Neural cell (in vitro differentiated cells): ENCODE measurements around the gene KIF20B. TPM values are rescaled to one million over a fixed set of nuclear protein-coding genes. Genes with fewer than 3 reads are reported as not detected.

Experiments used
- H2AFZ ChIP-seq: fragments of 200-600, 300-800 bp; sonication (generic), shearing (Covaris generic); 2 replicates; pipeline ENCODE4 v1.6.0; 2014; ENCODE audit warnings: low read depth, mild to moderate bottlenecking, antibody characterized with exemption, low read length, moderate library complexity
- H3F3A ChIP-seq: fragments of 200-600 bp; shearing (Covaris generic); 2 replicates; pipeline ENCODE4 v1.6.1; 2016; ENCODE audit warnings: mild to moderate bottlenecking, moderate library complexity, mixed read lengths, antibody characterized with exemption, low read length; ENCODE audit not compliant: insufficient read depth, poor library complexity, severe bottlenecking
- H3K27ac ChIP-seq: fragments of 200-600, 300-800 bp; sonication (generic), shearing (Covaris generic); 2 replicates; pipeline ENCODE4 v1.5.1; 2014; ENCODE audit warnings: mild to moderate bottlenecking, low read length, moderate library complexity
- H3K27me3 ChIP-seq: fragments of 300-800, 200-600 bp; sonication (generic), shearing (Covaris generic); 2 replicates; pipeline ENCODE4 v1.6.0; 2014; ENCODE audit warnings: mild to moderate bottlenecking, low read depth, low read length, moderate library complexity; ENCODE audit not compliant: insufficient read depth
- H3K36me3 ChIP-seq: fragments of 300-800, 200-600 bp; sonication (generic), shearing (Covaris generic); 2 replicates; pipeline ENCODE4 v1.5.1; 2014; ENCODE audit warnings: mild to moderate bottlenecking, antibody characterized with exemption, low read length, moderate library complexity; ENCODE audit not compliant: insufficient read depth
- H3K4me2 ChIP-seq: fragments of 300-800, 200-600 bp; sonication (generic), shearing (Covaris generic); 2 replicates; pipeline ENCODE4 v1.6.0; 2014; ENCODE audit warnings: mild to moderate bottlenecking, low read length
- H3K4me3 ChIP-seq: fragments of 300-800, 200-600 bp; sonication (generic), shearing (Covaris generic); 2 replicates; pipeline ENCODE4 v1.5.1; 2014; ENCODE audit warnings: mild to moderate bottlenecking, low read length, moderate library complexity
- H3K79me2 ChIP-seq: fragments of 200-600 bp; shearing (Covaris generic); replicated peaks from 2 replicates; pipeline ENCODE4 v1.6.0; 2014; ENCODE audit warnings: mild to moderate bottlenecking, low read length, moderate library complexity; ENCODE audit not compliant: insufficient read depth
- H3K9ac ChIP-seq: fragments of 300-800, 200-600 bp; sonication (generic), shearing (Covaris generic); 2 replicates; pipeline ENCODE4 v1.6.1; 2016; ENCODE audit warnings: mild to moderate bottlenecking, low read length, mixed read lengths
- H3K9me2 ChIP-seq: fragments of 200-600 bp; shearing (Covaris generic); 2 replicates; pipeline ENCODE4 v1.6.1; 2016; ENCODE audit warnings: mild to moderate bottlenecking, low read length, mixed read lengths; ENCODE audit not compliant: insufficient read depth
- H3K9me3 ChIP-seq: fragments of 200-600, 300-800 bp; sonication (generic), shearing (Covaris generic); 2 replicates; pipeline ENCODE4 v1.6.1; 2016; ENCODE audit warnings: mild to moderate bottlenecking, mixed run types, low read length, moderate library complexity, mixed read lengths
- H4K20me1 ChIP-seq: fragments of 200-600 bp; shearing (Covaris generic); 2 replicates; pipeline ENCODE4 v1.6.1; 2016; ENCODE audit warnings: mild to moderate bottlenecking, mixed run types; ENCODE audit not compliant: insufficient read depth
- EP300 ChIP-seq: fragments of 450-650 bp; conservative IDR thresholded peaks from 2 replicates; pipeline ENCODE4 v1.6.1; 2014; ENCODE audit warnings: antibody characterized with exemption, mild to moderate bottlenecking, moderate library complexity; ENCODE audit not compliant: poor library complexity, severe bottlenecking
- EZH2 ChIP-seq: fragments of 200-600, 300-800 bp; shearing (Covaris generic), sonication (generic); IDR thresholded peaks from 2 replicates; pipeline ENCODE4 v1.6.1; 2014; ENCODE audit warnings: antibody characterized with exemption, low read length, borderline replicate concordance, mild to moderate bottlenecking; ENCODE audit not compliant: insufficient read depth, poor library complexity, severe bottlenecking
- MXI1 ChIP-seq: fragments of 450-650 bp; conservative IDR thresholded peaks from 2 replicates; pipeline ENCODE4 v1.6.1; 2014; ENCODE audit warnings: antibody characterized with exemption, mild to moderate bottlenecking; ENCODE audit not compliant: poor library complexity, severe bottlenecking
- POLR2AphosphoS5 ChIP-seq: IDR thresholded peaks from 2 replicates; pipeline ENCODE4 v1.6.1; 2012
- RAD21 ChIP-seq: fragments of 450-650 bp; conservative IDR thresholded peaks from 2 replicates; pipeline ENCODE4 v1.6.1; 2014; ENCODE audit warnings: antibody characterized with exemption, mild to moderate bottlenecking, moderate library complexity
- TAF1 ChIP-seq: IDR thresholded peaks from 2 replicates; pipeline ENCODE4 v1.6.1; 2012; ENCODE audit warnings: low read depth
- polyA plus RNA-seq: library from polyadenylated mRNA; depleted of rRNA; stranded (reverse); fragments of >200 nt; gene quantifications from 2 replicates; pipeline ENCODE4 v1.2.3, GENCODE V29; 2014
- TF ChIP-seq, protein P1 (sequence below): fragments of 450-650 bp; IDR thresholded peaks from 2 replicates; pipeline ENCODE4 v1.5.1; 2014; ENCODE audit warnings: antibody characterized with exemption, mild to moderate bottlenecking, moderate library complexity; ENCODE audit not compliant: poor library complexity, severe bottlenecking
- TF ChIP-seq, protein P2 (sequence below): IDR thresholded peaks from 2 replicates; pipeline ENCODE4 v1.6.1; 2012; ENCODE audit warnings: borderline replicate concordance

Gene KIF20B
- polyA plus RNA-seq, 1 donor from 2014 or later = 3.9 TPM

DNA sequence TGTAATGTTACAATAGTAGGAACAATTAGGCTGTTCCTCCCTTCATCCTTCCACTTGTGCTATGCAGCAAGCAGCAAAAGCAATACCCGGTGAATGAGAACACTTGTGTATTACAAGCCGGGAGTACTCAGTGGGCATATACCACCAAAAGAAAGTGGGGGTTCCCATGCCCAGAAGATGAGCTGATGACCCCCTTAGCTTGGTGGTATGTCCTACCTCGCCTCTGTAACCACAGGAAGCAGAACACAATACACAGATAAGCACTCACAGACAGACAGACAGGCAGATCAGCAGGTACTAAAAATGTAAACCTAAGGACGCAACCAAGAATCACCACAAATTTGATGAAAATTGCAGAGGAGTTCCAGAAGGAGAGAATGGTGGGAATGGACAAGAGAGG is 15.5 kb upstream of the KIF20B start:
- Histone ChIP-seq H3K79me2 (no peaks in the 10 kb centered on the region), H3K9me2 (no peaks in the 10 kb centered on the region), H3K4me2 (no peak overlapping the region), H3K9me3 (no peaks in the 10 kb centered on the region), H4K20me1 (no peaks in the 10 kb centered on the region), H3K36me3 (no peaks in the 10 kb centered on the region), H3K27ac (no peak overlapping the region), H2AFZ (no peak overlapping the region), H3K9ac (no peak overlapping the region), H3K4me3 (no peak overlapping the region), H3F3A (no peaks in the 10 kb centered on the region), H3K27me3 (no peaks in the 10 kb centered on the region)
- TF ChIP-seq, protein P1, sequence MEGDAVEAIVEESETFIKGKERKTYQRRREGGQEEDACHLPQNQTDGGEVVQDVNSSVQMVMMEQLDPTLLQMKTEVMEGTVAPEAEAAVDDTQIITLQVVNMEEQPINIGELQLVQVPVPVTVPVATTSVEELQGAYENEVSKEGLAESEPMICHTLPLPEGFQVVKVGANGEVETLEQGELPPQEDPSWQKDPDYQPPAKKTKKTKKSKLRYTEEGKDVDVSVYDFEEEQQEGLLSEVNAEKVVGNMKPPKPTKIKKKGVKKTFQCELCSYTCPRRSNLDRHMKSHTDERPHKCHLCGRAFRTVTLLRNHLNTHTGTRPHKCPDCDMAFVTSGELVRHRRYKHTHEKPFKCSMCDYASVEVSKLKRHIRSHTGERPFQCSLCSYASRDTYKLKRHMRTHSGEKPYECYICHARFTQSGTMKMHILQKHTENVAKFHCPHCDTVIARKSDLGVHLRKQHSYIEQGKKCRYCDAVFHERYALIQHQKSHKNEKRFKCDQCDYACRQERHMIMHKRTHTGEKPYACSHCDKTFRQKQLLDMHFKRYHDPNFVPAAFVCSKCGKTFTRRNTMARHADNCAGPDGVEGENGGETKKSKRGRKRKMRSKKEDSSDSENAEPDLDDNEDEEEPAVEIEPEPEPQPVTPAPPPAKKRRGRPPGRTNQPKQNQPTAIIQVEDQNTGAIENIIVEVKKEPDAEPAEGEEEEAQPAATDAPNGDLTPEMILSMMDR = no peak
- TF ChIP-seq TAF1 (no peak), MXI1 (no peak), EZH2 (no peak)

DNA sequence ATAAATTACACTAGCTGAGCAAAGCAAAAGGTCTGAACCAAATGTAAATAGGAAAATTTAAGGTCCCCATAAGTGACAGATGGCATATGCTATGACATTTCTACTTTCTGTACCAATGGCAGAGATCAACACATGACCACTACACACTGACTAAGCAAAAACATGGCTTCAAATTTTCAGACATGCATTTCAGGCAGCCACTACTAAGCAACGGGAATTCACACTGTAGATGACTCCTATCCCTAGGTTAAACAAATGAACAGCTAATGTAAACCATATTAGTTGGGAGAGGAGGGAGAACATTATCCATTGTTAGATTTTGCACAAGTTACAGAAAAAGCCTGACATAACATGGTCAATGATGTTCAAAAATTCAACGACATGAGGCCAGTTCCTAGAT is 11.4 kb upstream of the KIF20B start:
- Histone ChIP-seq H3K9me2 (no peaks in the 10 kb centered on the region), H3K9ac (no peak overlapping the region), H3F3A (no peaks in the 10 kb centered on the region), H4K20me1 (no peaks in the 10 kb centered on the region), H3K4me3 (no peak overlapping the region), H3K79me2 (no peaks in the 10 kb centered on the region), H3K27me3 (no peaks in the 10 kb centered on the region), H3K4me2 (no peak overlapping the region), H2AFZ (no peak overlapping the region), H3K36me3 (no peaks in the 10 kb centered on the region), H3K27ac (no peak overlapping the region), H3K9me3 (no peaks in the 10 kb centered on the region)
- no peak for TF ChIP-seq RAD21
- TF ChIP-seq POLR2AphosphoS5 = no peak
- TF ChIP-seq MXI1 = no peak
- no peak for TF ChIP-seq EP300
- TF ChIP-seq, protein P2, sequence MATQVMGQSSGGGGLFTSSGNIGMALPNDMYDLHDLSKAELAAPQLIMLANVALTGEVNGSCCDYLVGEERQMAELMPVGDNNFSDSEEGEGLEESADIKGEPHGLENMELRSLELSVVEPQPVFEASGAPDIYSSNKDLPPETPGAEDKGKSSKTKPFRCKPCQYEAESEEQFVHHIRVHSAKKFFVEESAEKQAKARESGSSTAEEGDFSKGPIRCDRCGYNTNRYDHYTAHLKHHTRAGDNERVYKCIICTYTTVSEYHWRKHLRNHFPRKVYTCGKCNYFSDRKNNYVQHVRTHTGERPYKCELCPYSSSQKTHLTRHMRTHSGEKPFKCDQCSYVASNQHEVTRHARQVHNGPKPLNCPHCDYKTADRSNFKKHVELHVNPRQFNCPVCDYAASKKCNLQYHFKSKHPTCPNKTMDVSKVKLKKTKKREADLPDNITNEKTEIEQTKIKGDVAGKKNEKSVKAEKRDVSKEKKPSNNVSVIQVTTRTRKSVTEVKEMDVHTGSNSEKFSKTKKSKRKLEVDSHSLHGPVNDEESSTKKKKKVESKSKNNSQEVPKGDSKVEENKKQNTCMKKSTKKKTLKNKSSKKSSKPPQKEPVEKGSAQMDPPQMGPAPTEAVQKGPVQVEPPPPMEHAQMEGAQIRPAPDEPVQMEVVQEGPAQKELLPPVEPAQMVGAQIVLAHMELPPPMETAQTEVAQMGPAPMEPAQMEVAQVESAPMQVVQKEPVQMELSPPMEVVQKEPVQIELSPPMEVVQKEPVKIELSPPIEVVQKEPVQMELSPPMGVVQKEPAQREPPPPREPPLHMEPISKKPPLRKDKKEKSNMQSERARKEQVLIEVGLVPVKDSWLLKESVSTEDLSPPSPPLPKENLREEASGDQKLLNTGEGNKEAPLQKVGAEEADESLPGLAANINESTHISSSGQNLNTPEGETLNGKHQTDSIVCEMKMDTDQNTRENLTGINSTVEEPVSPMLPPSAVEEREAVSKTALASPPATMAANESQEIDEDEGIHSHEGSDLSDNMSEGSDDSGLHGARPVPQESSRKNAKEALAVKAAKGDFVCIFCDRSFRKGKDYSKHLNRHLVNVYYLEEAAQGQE = no peak

DNA sequence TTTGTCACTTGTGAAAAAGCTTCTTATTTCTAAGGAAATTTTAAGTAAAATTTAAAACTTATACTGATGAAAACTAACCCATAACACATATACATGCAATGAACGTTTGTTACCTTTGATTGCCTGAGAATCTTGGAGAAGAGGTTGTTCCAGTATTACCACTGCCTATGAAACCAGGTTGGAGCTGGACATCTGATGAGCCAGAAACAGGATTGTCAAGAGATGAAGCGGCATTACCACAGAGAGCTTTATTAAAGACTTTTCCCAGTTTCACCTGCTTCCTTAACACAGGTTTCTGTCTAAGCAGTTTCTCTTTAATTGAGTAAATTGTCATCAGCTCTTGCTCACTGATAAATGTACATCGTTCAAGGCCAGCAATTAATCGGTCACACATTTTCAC is 9.0 kb upstream of the KIF20B start:
- H3K9ac ChIP-seq = no peak overlapping the region
- no peak for TF ChIP-seq TAF1
- no peak overlapping the region for H3K4me2 ChIP-seq
- H3F3A ChIP-seq = no peaks in the 10 kb centered on the region
- H4K20me1 ChIP-seq = no peaks in the 10 kb centered on the region
- no peak overlapping the region for H3K27ac ChIP-seq
- H3K9me3 ChIP-seq = no peaks in the 10 kb centered on the region
- no peak overlapping the region for H3K4me3 ChIP-seq
- no peak overlapping the region for H2AFZ ChIP-seq
- H3K79me2 ChIP-seq = no peaks in the 10 kb centered on the region
- H3K27me3 ChIP-seq = no peaks in the 10 kb centered on the region
- no peaks in the 10 kb centered on the region for H3K9me2 ChIP-seq
- no peaks in the 10 kb centered on the region for H3K36me3 ChIP-seq
